Measurements from ENCODE around the gene CACNA1S.

DNA sequence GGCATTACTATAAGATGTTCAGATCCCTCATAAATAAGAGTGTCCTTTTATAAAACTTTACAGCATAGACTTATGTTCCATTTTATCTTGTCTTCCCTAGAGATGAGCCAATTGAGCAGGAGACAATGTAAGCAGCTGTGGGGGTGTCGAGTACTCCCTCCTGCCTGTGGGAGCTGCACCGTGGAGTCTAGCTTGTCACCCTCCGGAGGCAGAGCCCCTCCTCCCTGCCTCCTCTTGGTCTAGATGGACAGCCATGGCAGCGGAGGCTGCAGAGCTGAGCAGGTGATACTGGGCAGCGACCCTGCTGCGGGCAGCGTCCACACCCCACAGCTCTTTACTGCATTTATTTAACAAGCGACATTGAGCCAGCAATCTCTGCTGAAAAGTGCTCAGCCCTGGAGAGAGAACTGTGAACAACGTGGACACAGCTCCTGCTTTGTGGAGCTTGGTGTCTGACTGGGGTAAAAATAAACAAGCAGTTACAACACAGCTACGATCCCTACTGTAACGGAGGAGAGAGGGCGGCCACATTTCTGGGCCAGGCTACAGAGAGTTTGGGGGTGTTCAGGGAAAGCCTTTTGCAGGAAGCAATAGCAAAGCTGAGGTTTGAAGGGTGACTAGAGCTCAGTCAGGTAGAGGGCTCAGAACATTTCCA lies 75.9 kb downstream of the CACNA1S start:
- TF ChIP-seq, protein P1, sequence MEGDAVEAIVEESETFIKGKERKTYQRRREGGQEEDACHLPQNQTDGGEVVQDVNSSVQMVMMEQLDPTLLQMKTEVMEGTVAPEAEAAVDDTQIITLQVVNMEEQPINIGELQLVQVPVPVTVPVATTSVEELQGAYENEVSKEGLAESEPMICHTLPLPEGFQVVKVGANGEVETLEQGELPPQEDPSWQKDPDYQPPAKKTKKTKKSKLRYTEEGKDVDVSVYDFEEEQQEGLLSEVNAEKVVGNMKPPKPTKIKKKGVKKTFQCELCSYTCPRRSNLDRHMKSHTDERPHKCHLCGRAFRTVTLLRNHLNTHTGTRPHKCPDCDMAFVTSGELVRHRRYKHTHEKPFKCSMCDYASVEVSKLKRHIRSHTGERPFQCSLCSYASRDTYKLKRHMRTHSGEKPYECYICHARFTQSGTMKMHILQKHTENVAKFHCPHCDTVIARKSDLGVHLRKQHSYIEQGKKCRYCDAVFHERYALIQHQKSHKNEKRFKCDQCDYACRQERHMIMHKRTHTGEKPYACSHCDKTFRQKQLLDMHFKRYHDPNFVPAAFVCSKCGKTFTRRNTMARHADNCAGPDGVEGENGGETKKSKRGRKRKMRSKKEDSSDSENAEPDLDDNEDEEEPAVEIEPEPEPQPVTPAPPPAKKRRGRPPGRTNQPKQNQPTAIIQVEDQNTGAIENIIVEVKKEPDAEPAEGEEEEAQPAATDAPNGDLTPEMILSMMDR (IDR thresholded peaks at IDR 0.05; ENCODE audit: low read length): no peak
- no peak for TF ChIP-seq EZH2phosphoT487 (IDR thresholded peaks at IDR 0.05; ENCODE audit: low read length)

All from MM.1S (cell line).